Measurements from ENCODE around the gene HSDL2. TPM values are rescaled to one million over a fixed set of nuclear protein-coding genes. Genes with fewer than 3 reads are reported as not detected.
"Not testable (repeated sequence)": the region's sequence is repeated elsewhere in the genome, so short reads cannot be mapped to it uniquely, and the experiment has no call there.

HSDL2 gene
- total and polyA plus RNA-seq, 4 donors: 27.6 to 42.0 (median 34.0) TPM

DNA sequence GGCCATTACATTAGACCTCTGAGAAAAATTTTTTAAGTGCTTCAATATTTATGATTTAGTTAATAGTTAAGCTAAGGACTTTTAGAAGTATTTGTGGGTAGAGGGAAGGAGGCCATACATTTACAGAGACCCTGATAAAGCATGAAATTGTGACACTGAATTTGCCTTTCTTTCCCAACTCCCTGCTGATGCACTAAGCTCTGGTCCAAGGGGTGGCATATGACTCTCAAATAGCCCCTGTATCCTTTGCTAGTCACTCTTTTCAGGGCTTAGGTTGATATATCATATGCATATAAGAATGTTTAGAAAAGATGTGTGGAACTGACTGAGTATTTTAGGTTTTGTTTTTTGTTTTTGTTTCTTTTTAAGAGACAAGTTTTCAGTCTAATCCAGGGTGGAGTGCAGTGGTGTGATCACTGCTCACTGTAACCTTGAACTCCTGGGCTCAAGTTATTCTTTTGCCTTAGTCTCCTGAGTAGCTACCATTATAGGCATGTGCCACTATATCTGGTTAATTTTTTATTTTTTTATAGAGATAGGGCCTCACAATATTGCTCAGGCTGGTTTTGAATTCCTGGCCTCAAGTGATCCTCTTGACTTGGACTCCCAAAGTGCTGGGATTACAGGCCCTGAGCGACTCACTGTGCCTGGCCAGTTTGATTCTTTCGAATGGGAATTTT, 127.2 kb downstream of the HSDL2 start:
- Histone ChIP-seq H3K9me3 (ENCODE audit: control insufficient read depth, low read length) (no peaks in the 10 kb centered on the region), H3K4me1 (ENCODE audit: control insufficient read depth in 1 of 2, insufficient read depth in 2 of 2, low read length in 2 of 2) (no peaks in the 10 kb centered on the region), H3K36me3 (ENCODE audit: control insufficient read depth in 1 of 2, insufficient read depth in 2 of 2, low read length in 1 of 2) (no peaks in the 10 kb centered on the region), H3K4me3 (ENCODE audit: low read length in 2 of 2) (no peak overlapping the region), H3K27ac (ENCODE audit: low read depth in 1 of 2, low read length in 2 of 2) (no peak overlapping the region), H3K27me3 (ENCODE audit: control insufficient read depth in 1 of 2, insufficient read depth in 2 of 2, low read length in 1 of 2) (no peaks in the 10 kb centered on the region)
- DNase-seq: no peak
- intact Hi-C loops (cut with DNase I): no loop called here
- 95 to 96% methylated on average over 2 of the region's 2 CpGs for WGBS, 2 donors
- ATAC-seq (ENCODE audit: low FRiP score): no peak

DNA sequence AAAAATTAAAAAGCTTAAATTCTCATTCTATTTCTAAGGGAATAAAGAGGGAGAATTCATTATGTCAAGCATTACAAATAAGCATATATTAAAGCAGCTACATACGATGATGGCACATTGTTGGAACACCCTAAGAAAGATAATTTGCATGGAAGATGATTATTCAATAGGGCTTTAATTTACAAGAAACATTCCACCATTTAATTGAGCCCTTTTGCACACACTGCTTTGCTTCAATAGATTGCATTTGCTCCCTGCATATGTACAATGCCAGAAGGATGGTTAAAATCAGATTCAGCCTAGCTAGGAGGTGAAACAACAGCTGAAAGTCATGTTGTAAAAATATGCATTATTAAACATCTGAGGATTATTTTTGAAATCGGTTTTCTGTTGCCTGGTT, 128.5 kb downstream of the HSDL2 start:
- intact Hi-C loops (cut with DNase I): no loop called here
- ATAC-seq (ENCODE audit: low FRiP score) (no peak), DNase-seq (no peak)
- H3K4me3 ChIP-seq (ENCODE audit: low read length in 2 of 2): no peak overlapping the region
- no peak overlapping the region for H3K27ac ChIP-seq (ENCODE audit: low read depth in 1 of 2, low read length in 2 of 2)
- no peaks in the 10 kb centered on the region for H3K36me3 ChIP-seq (ENCODE audit: control insufficient read depth in 1 of 2, insufficient read depth in 2 of 2, low read length in 1 of 2)
- no peaks in the 10 kb centered on the region for H3K27me3 ChIP-seq (ENCODE audit: control insufficient read depth in 1 of 2, insufficient read depth in 2 of 2, low read length in 1 of 2)
- H3K9me3 ChIP-seq (ENCODE audit: control insufficient read depth, low read length): no peaks in the 10 kb centered on the region
- 82 to 85% methylated on average over 2 of the region's 2 CpGs for WGBS, 2 donors
- no peaks in the 10 kb centered on the region for H3K4me1 ChIP-seq (ENCODE audit: control insufficient read depth in 1 of 2, insufficient read depth in 2 of 2, low read length in 2 of 2)

DNA sequence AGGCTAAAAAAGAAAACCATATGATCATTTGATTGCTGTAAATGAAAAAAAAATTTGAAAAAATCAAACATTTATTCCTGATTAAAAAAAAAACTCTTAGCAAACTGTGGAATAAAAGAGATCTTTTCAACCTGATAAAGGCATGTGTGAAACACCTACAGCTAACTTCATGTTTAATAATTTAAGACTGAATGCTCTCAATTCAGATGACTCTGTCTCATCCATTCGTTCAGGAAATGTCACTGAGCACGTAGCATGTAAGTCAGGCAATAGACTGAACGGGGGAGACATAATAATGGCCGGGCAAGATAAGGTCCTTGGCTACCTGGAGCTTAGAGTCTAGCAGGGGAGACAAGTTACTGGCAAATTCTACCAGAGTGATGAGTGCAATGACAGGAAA, 132.5 kb downstream of the HSDL2 start:
- H3K4me1 ChIP-seq (ENCODE audit: control insufficient read depth in 1 of 2, insufficient read depth in 2 of 2, low read length in 2 of 2); DNase-seq; H3K36me3 ChIP-seq (ENCODE audit: control insufficient read depth in 1 of 2, insufficient read depth in 2 of 2, low read length in 1 of 2); H3K9me3 ChIP-seq (ENCODE audit: control insufficient read depth, low read length); H3K27ac ChIP-seq (ENCODE audit: low read depth in 1 of 2, low read length in 2 of 2); ATAC-seq (ENCODE audit: low FRiP score); H3K4me3 ChIP-seq (ENCODE audit: low read length in 2 of 2); intact Hi-C loops (cut with DNase I); H3K27me3 ChIP-seq (ENCODE audit: control insufficient read depth in 1 of 2, insufficient read depth in 2 of 2, low read length in 1 of 2): not testable (repeated sequence)
- 85 to 87% methylated on average over 3 of the region's 4 CpGs for WGBS, 2 donors

DNA sequence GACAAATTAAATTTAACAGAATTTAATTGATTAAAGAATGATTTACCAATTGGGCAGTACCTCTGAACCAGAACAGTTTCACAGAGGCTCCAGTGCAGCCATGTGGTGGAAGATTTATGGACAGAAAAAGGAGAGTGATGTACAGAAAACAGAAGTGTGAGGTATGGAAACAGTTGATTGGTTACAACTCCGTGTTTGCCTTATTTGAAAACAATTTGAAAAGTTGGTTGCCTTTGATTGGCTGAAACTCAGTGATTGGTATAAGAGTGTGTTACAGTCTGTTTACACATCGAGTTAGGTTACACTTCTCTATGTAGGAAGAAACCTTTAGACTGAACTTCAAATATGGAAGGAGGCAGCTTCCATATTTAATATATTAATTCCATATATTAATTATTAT, 136.9 kb downstream of the HSDL2 start:
- Histone ChIP-seq H3K4me3 (ENCODE audit: low read length in 2 of 2) (no peak overlapping the region), H3K27me3 (ENCODE audit: control insufficient read depth in 1 of 2, insufficient read depth in 2 of 2, low read length in 1 of 2) (no peaks in the 10 kb centered on the region), H3K4me1 (ENCODE audit: control insufficient read depth in 1 of 2, insufficient read depth in 2 of 2, low read length in 2 of 2) (no peaks in the 10 kb centered on the region), H3K36me3 (ENCODE audit: control insufficient read depth in 1 of 2, insufficient read depth in 2 of 2, low read length in 1 of 2) (no peaks in the 10 kb centered on the region), H3K9me3 (ENCODE audit: control insufficient read depth, low read length) (no peaks in the 10 kb centered on the region), H3K27ac (ENCODE audit: low read depth in 1 of 2, low read length in 2 of 2) (no peak overlapping the region)
- DNase-seq: no peak
- 92 to 93% methylated on average over 2 of the region's 2 CpGs for WGBS, 2 donors
- no peak for ATAC-seq (ENCODE audit: low FRiP score)
- intact Hi-C loops (cut with DNase I): no loop called here

DNA sequence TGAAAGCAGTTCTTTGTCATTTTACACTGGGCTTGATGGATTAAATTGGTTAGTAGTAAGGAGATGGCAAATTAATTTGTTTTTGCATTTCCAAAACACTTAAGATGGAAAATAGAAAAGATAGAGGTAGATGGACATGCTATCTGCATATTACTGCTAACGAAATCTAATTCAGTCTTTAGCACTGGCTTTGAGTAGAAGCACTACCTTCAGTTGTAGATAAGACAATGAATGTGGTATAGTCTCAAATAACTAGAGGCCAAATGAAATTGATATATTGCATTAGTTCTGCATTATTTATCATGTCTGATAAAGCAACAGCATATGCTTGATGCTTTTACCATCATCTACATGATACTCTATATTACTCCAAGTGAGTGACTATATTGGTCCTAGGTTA, 140.2 kb downstream of the HSDL2 start:
- Histone ChIP-seq H3K4me3 (ENCODE audit: low read length in 2 of 2) (no peak overlapping the region), H3K4me1 (ENCODE audit: control insufficient read depth in 1 of 2, insufficient read depth in 2 of 2, low read length in 2 of 2) (no peaks in the 10 kb centered on the region), H3K9me3 (ENCODE audit: control insufficient read depth, low read length) (no peaks in the 10 kb centered on the region), H3K27me3 (ENCODE audit: control insufficient read depth in 1 of 2, insufficient read depth in 2 of 2, low read length in 1 of 2) (no peaks in the 10 kb centered on the region), H3K27ac (ENCODE audit: low read depth in 1 of 2, low read length in 2 of 2) (no peak overlapping the region), H3K36me3 (ENCODE audit: control insufficient read depth in 1 of 2, insufficient read depth in 2 of 2, low read length in 1 of 2) (no peaks in the 10 kb centered on the region)
- no peak for DNase-seq
- no peak for ATAC-seq (ENCODE audit: low FRiP score)
- 100% methylated on average over 1 of the region's 1 CpG for WGBS, 2 donors
- intact Hi-C loops (cut with DNase I): no loop called here

DNA sequence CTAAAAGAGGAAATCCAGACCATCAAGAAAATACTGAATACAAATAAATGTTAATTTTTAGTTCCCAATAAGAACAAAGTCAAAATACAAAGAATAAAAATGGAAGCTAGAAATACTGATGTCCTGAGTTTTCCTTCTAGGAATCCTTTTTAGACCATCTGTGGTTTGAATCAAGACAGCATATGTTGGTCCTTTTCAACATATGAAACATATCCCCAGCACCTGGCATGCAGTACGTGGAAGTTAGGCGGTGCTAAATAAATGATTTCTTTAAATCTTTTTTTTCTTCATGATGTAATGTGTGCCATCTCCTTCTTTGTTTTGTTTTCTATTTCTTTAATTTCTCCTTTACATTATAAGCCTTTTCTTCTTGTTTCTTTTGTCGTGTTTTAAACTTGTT, 140.7 kb downstream of the HSDL2 start:
- WGBS, 2 donors: 64 to 88% methylated on average over 3 of the region's 3 CpGs
- no peaks in the 10 kb centered on the region for H3K9me3 ChIP-seq (ENCODE audit: control insufficient read depth, low read length)
- no peaks in the 10 kb centered on the region for H3K4me1 ChIP-seq (ENCODE audit: control insufficient read depth in 1 of 2, insufficient read depth in 2 of 2, low read length in 2 of 2)
- no peak overlapping the region for H3K4me3 ChIP-seq (ENCODE audit: low read length in 2 of 2)
- no peak for ATAC-seq (ENCODE audit: low FRiP score)
- no peak for DNase-seq
- no peaks in the 10 kb centered on the region for H3K36me3 ChIP-seq (ENCODE audit: control insufficient read depth in 1 of 2, insufficient read depth in 2 of 2, low read length in 1 of 2)
- H3K27me3 ChIP-seq (ENCODE audit: control insufficient read depth in 1 of 2, insufficient read depth in 2 of 2, low read length in 1 of 2): no peaks in the 10 kb centered on the region
- H3K27ac ChIP-seq (ENCODE audit: low read depth in 1 of 2, low read length in 2 of 2): no peak overlapping the region
- intact Hi-C loops (cut with DNase I): no loop called here

Other genes with a start within 250 kb of the HSDL2 start
- gene SUSD1, start 204.8 kb upstream of the HSDL2 start, total RNA-seq: 10 to 100 TPM; 13.9 to 14.3 TPM
- 1 to 10 TPM; 3.4 to 4.1 TPM for gene SUSD1, start 204.8 kb upstream of the HSDL2 start, polyA plus RNA-seq
- gene PTBP3, start 46.5 kb upstream of the HSDL2 start, total RNA-seq: 10 to 100 TPM; 39.6 to 74.1 TPM
- 10 to 100 TPM in 1 of 2 donors, 1 to 10 TPM in 1; 5.2 to 12.9 TPM for gene PTBP3, start 46.5 kb upstream of the HSDL2 start, polyA plus RNA-seq
- 1 to 10 TPM; 6.2 to 7.9 TPM for gene KIAA1958, start 106.7 kb downstream of the HSDL2 start, total RNA-seq
- gene KIAA1958, start 106.7 kb downstream of the HSDL2 start, polyA plus RNA-seq: 1 to 10 TPM; 1.0 to 1.5 TPM

Measured in aorta (tissue), 5 donors.